ENCODE results near the gene ICAM5. TPM values are rescaled to one million over a fixed set of nuclear protein-coding genes. Genes with fewer than 3 reads are reported as not detected.

ICAM5 gene
- total RNA-seq, 4 donors from 2014 or later: 0.23 to 0.45 (median 0.37) TPM

DNA sequence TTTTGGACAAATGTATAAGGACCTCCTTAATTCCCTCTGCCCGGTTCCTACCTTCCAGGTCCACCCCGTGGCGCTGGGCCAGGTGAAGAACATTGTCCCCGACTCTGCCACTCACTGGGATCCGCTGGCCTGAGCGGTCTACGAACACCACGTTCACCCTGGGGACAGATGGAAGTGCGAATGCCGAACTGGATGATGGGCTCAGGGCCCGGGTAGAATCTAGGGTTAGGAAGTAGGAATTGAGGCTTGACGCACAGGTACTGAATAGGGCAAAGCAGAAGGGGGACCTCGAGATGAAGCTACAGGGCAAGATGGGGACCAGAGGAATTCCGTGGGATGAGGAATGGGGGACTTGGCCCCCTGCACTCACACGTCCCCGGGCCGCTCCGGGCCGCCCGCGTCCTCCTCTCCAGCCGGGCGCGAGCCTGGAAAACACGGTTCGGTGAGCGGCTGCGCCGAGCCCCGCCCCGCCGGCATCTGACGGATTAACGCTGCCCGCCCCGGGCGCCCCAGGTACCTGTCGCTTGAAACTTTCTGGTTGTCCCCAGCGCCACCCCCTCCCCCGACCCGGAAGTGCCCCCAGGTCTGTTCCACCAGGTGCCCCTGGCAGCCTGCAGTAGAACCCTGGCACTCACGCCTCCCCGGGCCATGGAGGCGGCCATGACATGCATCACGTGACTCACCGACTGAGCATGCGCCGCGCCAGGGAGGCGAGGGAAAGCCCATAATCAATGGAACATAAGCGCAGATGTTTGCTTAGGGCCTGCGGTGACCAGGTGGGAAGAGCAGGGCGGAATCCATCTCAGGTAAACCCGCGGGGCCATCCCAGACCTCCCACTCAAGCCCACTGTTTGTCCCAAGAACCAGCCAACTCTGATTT, 25.8 kb downstream of the ICAM5 start, which contains the start of gene FDX2:
TSS of gene FDX2 (minus strand) at position 681 of the 880 bp plus-strand sequence. CDS start at position 662, 19 bp downstream.
- peak within 1 kb of the TSS; percentile 59 to 76 (median 70) for H3K27ac ChIP-seq (replicated peaks in 1 of 4)

DNA sequence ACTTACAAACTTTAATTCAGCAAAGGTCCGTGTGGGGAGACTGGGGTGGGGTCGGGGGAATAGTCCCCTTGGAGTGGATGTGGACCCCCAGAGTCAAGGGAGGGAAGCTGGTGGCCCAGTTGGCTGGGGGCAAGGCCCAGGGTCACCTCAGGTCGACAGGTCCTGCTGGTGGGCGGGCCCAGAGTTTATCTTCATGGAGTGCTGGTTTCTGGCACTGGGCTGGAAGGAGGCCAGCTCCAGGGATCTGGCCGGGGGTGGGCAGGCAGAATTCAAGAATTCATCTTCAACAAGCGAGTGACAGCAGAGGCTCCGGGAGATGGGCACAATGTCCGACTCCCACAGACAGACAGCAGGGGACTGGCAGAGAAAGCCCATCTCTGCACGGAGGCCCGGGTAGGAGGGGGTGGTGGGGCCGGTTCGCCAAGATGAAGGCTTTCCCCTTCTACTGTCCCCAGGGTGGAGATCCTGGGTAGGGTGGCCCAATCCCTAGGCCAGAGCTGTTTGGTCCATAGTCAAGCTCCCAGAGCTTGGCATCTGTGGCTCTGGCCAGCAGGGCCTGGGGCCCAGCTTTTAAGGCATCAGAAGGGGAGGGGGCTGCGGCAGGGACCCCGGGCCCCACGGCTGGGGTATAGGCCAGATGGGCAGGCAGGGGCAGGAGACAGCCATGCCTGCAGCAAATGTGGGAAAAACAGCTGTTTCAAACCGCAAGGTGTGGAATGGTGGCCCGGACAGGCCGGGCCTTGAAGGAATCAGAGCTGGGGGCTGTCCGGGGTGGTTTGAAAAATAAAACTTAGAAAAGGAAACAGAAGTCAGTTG, 26.7 kb downstream of the ICAM5 start:
- Histone ChIP-seq H3K27me3 (no peaks in the 10 kb centered on the region), H3K9me3 (no peaks in the 10 kb centered on the region), H3K4me3 (peak overlapping the region; percentile 80 to 93 (median 92)), H3K27ac (replicated peaks in 1 of 4) (peak overlapping the region; percentile 59 to 76 (median 70)), H3K36me3 (peaks cover 41 to 60% (median 53%) of the 10 kb centered on the region in 4 donors), H3K4me1 (peaks cover 14 to 23% (median 18%) of the 10 kb centered on the region in 4 donors)
- TF ChIP-seq EP300 (IDR thresholded peaks at IDR 0.05) (no peak), POLR2A (IDR thresholded peaks at IDR 0.05; ENCODE audit: low read depth) (no peak), POLR2AphosphoS5 (IDR thresholded peaks at IDR 0.05) (no peak)
- TF ChIP-seq, protein P1, sequence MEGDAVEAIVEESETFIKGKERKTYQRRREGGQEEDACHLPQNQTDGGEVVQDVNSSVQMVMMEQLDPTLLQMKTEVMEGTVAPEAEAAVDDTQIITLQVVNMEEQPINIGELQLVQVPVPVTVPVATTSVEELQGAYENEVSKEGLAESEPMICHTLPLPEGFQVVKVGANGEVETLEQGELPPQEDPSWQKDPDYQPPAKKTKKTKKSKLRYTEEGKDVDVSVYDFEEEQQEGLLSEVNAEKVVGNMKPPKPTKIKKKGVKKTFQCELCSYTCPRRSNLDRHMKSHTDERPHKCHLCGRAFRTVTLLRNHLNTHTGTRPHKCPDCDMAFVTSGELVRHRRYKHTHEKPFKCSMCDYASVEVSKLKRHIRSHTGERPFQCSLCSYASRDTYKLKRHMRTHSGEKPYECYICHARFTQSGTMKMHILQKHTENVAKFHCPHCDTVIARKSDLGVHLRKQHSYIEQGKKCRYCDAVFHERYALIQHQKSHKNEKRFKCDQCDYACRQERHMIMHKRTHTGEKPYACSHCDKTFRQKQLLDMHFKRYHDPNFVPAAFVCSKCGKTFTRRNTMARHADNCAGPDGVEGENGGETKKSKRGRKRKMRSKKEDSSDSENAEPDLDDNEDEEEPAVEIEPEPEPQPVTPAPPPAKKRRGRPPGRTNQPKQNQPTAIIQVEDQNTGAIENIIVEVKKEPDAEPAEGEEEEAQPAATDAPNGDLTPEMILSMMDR (IDR thresholded peaks at IDR 0.05): no peak
- DNase-seq (ENCODE audit: extremely low spot score): no peak
- WGBS: 62% methylated on average over 17 of the region's 19 CpGs
- intact Hi-C loops (cut with DNase I): no loop called here

More for the DNA sequence above, 25.8 kb downstream of the ICAM5 start, which contains the start of gene FDX2:
- peaks cover 32 to 58% (median 47%) of the 10 kb centered on the region in 4 donors for H3K36me3 ChIP-seq
- H3K4me1 ChIP-seq: peaks cover 14 to 23% (median 18%) of the 10 kb centered on the region in 4 donors
- WGBS: 2% methylated on average over 19 of the region's 55 CpGs
- no peaks in the 10 kb centered on the region for H3K9me3 ChIP-seq
- H3K4me3 ChIP-seq: peak within 1 kb of the TSS; percentile 80 to 93 (median 92)
- TF ChIP-seq, protein P1 (IDR thresholded peaks at IDR 0.05): no peak
- TF ChIP-seq POLR2A (IDR thresholded peaks at IDR 0.05; ENCODE audit: low read depth) (no peak), POLR2AphosphoS5 (IDR thresholded peaks at IDR 0.05) (peak; percentile 66 to 84)
- DNase-seq (ENCODE audit: extremely low spot score): peak; percentile 97
- no peaks in the 10 kb centered on the region for H3K27me3 ChIP-seq
- intact Hi-C loops (cut with DNase I): no loop called here

DNA sequence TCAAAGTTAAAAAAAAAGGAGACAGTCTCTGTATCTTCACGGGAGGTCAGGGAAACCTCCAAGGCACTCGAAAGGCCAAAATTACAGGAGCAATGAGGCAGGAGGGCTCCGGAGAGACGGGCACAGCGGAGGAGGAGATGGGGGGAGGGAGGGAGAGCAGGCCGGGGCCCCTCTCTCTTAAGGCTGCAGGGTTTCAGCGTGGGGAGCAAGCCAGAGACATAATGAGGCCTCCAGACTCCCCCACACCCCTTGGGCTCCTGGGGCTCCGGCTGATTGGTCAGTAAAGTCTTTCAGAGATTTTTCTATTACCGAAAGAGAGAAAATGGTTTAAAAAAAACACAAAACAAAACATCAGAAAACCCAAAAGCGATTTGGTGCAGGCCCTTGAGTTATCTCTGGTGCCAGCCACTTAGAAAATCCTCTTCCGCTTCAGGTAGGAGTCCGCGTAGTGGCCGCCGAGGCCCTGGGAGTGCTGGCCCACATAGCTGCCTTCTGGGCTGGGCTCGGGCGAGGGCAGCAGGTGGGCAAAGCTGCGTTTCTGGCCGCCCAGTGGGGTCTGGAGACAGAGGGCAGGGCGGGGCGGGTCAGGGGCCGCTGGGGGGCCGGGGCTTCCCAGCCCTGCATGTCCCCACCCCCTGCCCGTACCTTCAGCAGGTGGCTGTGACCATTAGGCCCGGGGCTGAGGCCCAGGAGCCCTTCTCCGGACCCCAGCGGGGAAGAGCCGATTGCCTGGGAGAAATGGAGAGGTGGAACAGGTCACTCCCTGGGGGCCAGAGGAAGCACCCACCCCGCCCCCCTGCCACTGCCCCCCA, 27.5 kb downstream of the ICAM5 start:
- intact Hi-C loops (cut with DNase I): no loop called here
- 67% methylated on average over 12 of the region's 29 CpGs for WGBS

More for the DNA sequence above, 27.5 kb downstream of the ICAM5 start:
- H3K9me3 ChIP-seq: no peaks in the 10 kb centered on the region
- no peak for DNase-seq (ENCODE audit: extremely low spot score)
- TF ChIP-seq, protein P1 (IDR thresholded peaks at IDR 0.05): no peak
- TF ChIP-seq POLR2AphosphoS5 (IDR thresholded peaks at IDR 0.05) (no peak), EP300 (IDR thresholded peaks at IDR 0.05) (no peak), POLR2A (IDR thresholded peaks at IDR 0.05; ENCODE audit: low read depth) (no peak)
- H3K27me3 ChIP-seq: no peaks in the 10 kb centered on the region
- H3K36me3 ChIP-seq: peaks cover 48 to 68% (median 61%) of the 10 kb centered on the region in 4 donors
- no peak overlapping the region for H3K4me3 ChIP-seq
- H3K4me1 ChIP-seq: peaks cover 14 to 23% (median 18%) of the 10 kb centered on the region in 4 donors
- H3K27ac ChIP-seq (replicated peaks in 1 of 4): no peak overlapping the region
